ENCODE measurements around the gene TTYH2.

TTYH2 gene

DNA sequence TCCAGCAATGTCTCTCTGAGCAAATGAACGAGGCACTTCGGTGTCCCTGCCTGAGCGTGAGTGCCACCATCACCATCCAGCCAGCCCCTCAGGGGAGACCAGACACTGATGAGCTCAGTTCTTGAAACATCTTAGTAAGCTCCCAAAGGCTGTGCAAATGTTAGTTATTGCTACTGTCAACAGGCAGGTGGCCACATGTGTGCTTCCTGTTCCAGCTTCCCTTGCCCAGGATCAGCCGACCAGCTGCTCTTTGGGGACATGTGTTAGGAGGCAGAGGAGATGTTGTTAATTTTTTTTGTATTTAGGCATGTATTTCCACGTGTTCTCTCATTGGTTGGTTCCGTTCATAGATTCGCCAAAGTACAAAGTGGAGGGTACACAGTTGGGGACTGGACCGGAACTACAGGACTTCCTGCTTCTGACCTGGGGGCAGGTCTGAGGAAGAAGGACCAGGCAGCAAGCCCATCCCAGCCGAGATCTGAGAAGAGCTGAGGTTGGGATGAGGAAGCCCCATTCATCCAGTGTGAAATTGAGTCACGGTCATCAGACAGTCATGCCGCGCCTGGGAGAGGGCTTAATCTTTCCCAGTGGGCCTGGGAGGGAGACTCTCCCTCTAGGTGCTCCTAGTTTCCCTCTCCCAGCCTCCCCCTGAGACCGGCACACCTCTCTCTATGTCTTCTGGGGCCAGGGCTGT, 3.8 kb downstream of the TTYH2 start:
- Histone ChIP-seq H3K4me3 (ENCODE audit: low read depth, low read length, poor library complexity, severe bottlenecking) (no peak overlapping the region), H3K4me1 (ENCODE audit: insufficient read depth, low read length, severe bottlenecking) (peaks cover 13% of the 10 kb centered on the region), H3K9me3 (ENCODE audit: low read length) (no peaks in the 10 kb centered on the region), H3K9ac (ENCODE audit: low read length) (no peak overlapping the region), H2AFZ (ENCODE audit: low read length) (no peak overlapping the region), H3K79me2 (ENCODE audit: insufficient read depth, low read length) (no peaks in the 10 kb centered on the region), H3K4me2 (ENCODE audit: low read length) (no peak overlapping the region), H3K27me3 (ENCODE audit: insufficient read depth, low read length) (no peaks in the 10 kb centered on the region; the same call in 1 of the 2 replicates), H3K9me2 (ENCODE audit: low read depth, low read length) (no peaks in the 10 kb centered on the region), H3F3A (ENCODE audit: insufficient read depth, low read length) (no peaks in the 10 kb centered on the region; the same call in 1 of the 2 replicates), H3K27ac (ENCODE audit: low read depth, low read length, poor library complexity, severe bottlenecking) (no peak overlapping the region), H4K20me1 (ENCODE audit: insufficient read depth, low read length) (no peaks in the 10 kb centered on the region), H3K36me3 (ENCODE audit: insufficient read depth, low read length) (no peaks in the 10 kb centered on the region)
- TF ChIP-seq, protein P1, sequence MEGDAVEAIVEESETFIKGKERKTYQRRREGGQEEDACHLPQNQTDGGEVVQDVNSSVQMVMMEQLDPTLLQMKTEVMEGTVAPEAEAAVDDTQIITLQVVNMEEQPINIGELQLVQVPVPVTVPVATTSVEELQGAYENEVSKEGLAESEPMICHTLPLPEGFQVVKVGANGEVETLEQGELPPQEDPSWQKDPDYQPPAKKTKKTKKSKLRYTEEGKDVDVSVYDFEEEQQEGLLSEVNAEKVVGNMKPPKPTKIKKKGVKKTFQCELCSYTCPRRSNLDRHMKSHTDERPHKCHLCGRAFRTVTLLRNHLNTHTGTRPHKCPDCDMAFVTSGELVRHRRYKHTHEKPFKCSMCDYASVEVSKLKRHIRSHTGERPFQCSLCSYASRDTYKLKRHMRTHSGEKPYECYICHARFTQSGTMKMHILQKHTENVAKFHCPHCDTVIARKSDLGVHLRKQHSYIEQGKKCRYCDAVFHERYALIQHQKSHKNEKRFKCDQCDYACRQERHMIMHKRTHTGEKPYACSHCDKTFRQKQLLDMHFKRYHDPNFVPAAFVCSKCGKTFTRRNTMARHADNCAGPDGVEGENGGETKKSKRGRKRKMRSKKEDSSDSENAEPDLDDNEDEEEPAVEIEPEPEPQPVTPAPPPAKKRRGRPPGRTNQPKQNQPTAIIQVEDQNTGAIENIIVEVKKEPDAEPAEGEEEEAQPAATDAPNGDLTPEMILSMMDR (IDR thresholded peaks at IDR 0.05; ENCODE audit: low read length): no peak
- TF ChIP-seq EZH2 (IDR thresholded peaks at IDR 0.05; ENCODE audit: borderline replicate concordance, low read length): no peak

DNA sequence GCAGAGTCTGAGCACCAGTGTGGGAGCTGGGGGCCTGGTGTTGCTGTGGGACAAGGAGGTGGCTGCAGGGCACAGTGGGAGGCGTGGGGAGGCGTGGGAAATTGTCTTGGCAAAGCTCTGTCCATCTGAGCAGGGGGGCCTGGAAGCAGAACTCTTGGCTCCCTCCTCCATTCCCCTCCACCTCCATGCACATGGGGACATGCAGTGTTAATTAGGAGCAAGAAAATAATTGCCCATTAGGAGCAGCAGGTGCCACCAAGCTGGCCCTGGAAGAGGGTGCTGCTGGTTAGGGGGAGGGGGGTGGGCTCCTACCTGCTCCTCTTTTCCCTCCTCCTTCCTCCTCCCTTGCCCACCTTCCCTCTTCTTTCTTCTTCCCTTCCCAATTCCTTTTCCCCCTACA, 4.5 kb downstream of the TTYH2 start:
- Histone ChIP-seq H3K27ac (ENCODE audit: low read depth, low read length, poor library complexity, severe bottlenecking) (no peak overlapping the region), H3K9me3 (ENCODE audit: low read length) (no peaks in the 10 kb centered on the region), H3F3A (ENCODE audit: insufficient read depth, low read length) (no peaks in the 10 kb centered on the region; the same call in 1 of the 2 replicates), H2AFZ (ENCODE audit: low read length) (no peak overlapping the region), H3K4me2 (ENCODE audit: low read length) (no peak overlapping the region), H3K27me3 (ENCODE audit: insufficient read depth, low read length) (no peaks in the 10 kb centered on the region; the same call in 1 of the 2 replicates), H3K9me2 (ENCODE audit: low read depth, low read length) (no peaks in the 10 kb centered on the region), H3K79me2 (ENCODE audit: insufficient read depth, low read length) (no peaks in the 10 kb centered on the region), H3K9ac (ENCODE audit: low read length) (no peak overlapping the region), H3K4me1 (ENCODE audit: insufficient read depth, low read length, severe bottlenecking) (peaks cover 13% of the 10 kb centered on the region), H4K20me1 (ENCODE audit: insufficient read depth, low read length) (no peaks in the 10 kb centered on the region), H3K36me3 (ENCODE audit: insufficient read depth, low read length) (no peaks in the 10 kb centered on the region), H3K4me3 (ENCODE audit: low read depth, low read length, poor library complexity, severe bottlenecking) (no peak overlapping the region)
- no peak for TF ChIP-seq EZH2 (IDR thresholded peaks at IDR 0.05; ENCODE audit: borderline replicate concordance, low read length)
- TF ChIP-seq, protein P1 (IDR thresholded peaks at IDR 0.05; ENCODE audit: low read length): no peak

DNA sequence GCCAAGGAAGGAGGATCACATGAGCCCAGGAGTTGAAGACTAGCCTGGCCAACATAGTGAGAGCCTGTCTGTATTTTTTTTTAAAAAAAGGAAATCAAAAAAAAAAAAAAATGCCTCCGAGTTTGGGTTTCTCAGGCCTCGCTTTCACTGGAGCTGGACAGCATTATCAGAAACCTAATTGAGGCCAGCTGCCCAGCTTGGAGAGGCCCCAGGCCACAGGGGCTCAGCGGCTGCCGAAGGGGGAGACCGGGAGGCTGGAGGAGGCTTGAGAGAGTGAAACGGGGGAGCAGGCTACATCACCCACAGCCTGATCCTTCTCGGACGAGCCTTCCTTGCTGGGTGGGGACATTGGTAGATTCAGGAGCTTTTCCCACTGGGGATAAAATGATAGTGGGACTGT, 5.1 kb downstream of the TTYH2 start:
- no peaks in the 10 kb centered on the region for H3K9me3 ChIP-seq (ENCODE audit: low read length)
- H3K27me3 ChIP-seq (ENCODE audit: insufficient read depth, low read length): no peaks in the 10 kb centered on the region; the same call in 1 of the 2 replicates
- no peaks in the 10 kb centered on the region for H3F3A ChIP-seq (ENCODE audit: insufficient read depth, low read length)
- no peak overlapping the region for H3K4me3 ChIP-seq (ENCODE audit: low read depth, low read length, poor library complexity, severe bottlenecking)
- H3K4me2 ChIP-seq (ENCODE audit: low read length): no peak overlapping the region
- no peaks in the 10 kb centered on the region for H3K36me3 ChIP-seq (ENCODE audit: insufficient read depth, low read length)
- H3K9ac ChIP-seq (ENCODE audit: low read length): no peak overlapping the region
- no peak overlapping the region for H2AFZ ChIP-seq (ENCODE audit: low read length)
- no peaks in the 10 kb centered on the region for H3K79me2 ChIP-seq (ENCODE audit: insufficient read depth, low read length)
- no peak for TF ChIP-seq EZH2 (IDR thresholded peaks at IDR 0.05; ENCODE audit: borderline replicate concordance, low read length)
- TF ChIP-seq, protein P1 (IDR thresholded peaks at IDR 0.05; ENCODE audit: low read length): no peak
- peaks cover 9% of the 10 kb centered on the region for H3K4me1 ChIP-seq (ENCODE audit: insufficient read depth, low read length, severe bottlenecking)
- H3K9me2 ChIP-seq (ENCODE audit: low read depth, low read length): no peaks in the 10 kb centered on the region
- no peaks in the 10 kb centered on the region for H4K20me1 ChIP-seq (ENCODE audit: insufficient read depth, low read length)
- H3K27ac ChIP-seq (ENCODE audit: low read depth, low read length, poor library complexity, severe bottlenecking): no peak overlapping the region

All from OCI-LY1 (cell line).